HG03521 (cell line): Measurements from ENCODE around the gene PXN.
A peak's percentile ranks its signal among the peaks of the same experiment; 100 is the strongest.
"Not testable (repeated sequence)": the region's sequence is repeated elsewhere in the genome, so short reads cannot be mapped to it uniquely, and the experiment has no call there.

ENCODE experiments used
- ATAC-seq: cut with Tn5 transposase; IDR thresholded peaks from one replicate; pipeline ENCODE4 v1.9.1; 2021; ENCODE audit warnings: mild to moderate bottlenecking, moderate library complexity; ENCODE audit not compliant: unreplicated experiment

PXN gene

GRCh38 chr12:120242275-120242799 lies 23.2 kb downstream of the PXN start:
- ATAC-seq = no peak

- no peak for ATAC-seq
Observed at GRCh38 chr12:120241561-120242274, 23.8 kb downstream of the PXN start.

- ATAC-seq = no peak
Observed at GRCh38 chr12:120240495-120240833, 25.1 kb downstream of the PXN start.

- no peak for ATAC-seq
Observed at GRCh38 chr12:120239776-120240494, 25.6 kb downstream of the PXN start.

GRCh38 chr12:120238839-120239445 lies 26.6 kb downstream of the PXN start:
- no peak for ATAC-seq

- no peak for ATAC-seq
Observed at GRCh38 chr12:120238217-120238616, 27.3 kb downstream of the PXN start.

- ATAC-seq = no peak
Observed at GRCh38 chr12:120237360-120238171, 28.0 kb downstream of the PXN start.

GRCh38 chr12:120236809-120237208 lies 28.7 kb downstream of the PXN start:
- ATAC-seq = not testable (repeated sequence)

- ATAC-seq = no peak
Observed at GRCh38 chr12:120235369-120236323, 29.9 kb downstream of the PXN start.

- no peak for ATAC-seq
Observed at GRCh38 chr12:120234643-120235368, 30.7 kb downstream of the PXN start.

- no peak for ATAC-seq
Observed at GRCh38 chr12:120231316-120232011, 34.1 kb downstream of the PXN start.

GRCh38 chr12:120230974-120231315 lies 34.6 kb downstream of the PXN start:
- ATAC-seq = no peak

GRCh38 chr12:120230326-120230973 lies 35.1 kb downstream of the PXN start:
- ATAC-seq = no peak

GRCh38 chr12:120229487-120230325 lies 35.8 kb downstream of the PXN start:
- no peak for ATAC-seq

- ATAC-seq = no peak
Observed at GRCh38 chr12:120229071-120229486, 36.5 kb downstream of the PXN start.

- ATAC-seq = peak; percentile 69
Observed at GRCh38 chr12:120228291-120229070, 37.0 kb downstream of the PXN start.

- no peak for ATAC-seq
Observed at GRCh38 chr12:120228041-120228290, 37.6 kb downstream of the PXN start.
